GM12878 (cell line): ENCODE results near the gene HSP90AB1. TPM values are rescaled to one million over a fixed set of nuclear protein-coding genes. Genes with fewer than 3 reads are reported as not detected.
A peak's percentile ranks its signal among the peaks of the same experiment; 100 is the strongest.

ENCODE experiments used
- ATF2 ChIP-seq: IDR thresholded peaks from 2 replicates; pipeline ENCODE4 v1.6.1; 2012; ENCODE audit warnings: low read length, inconsistent platforms
- BRCA1 ChIP-seq: IDR thresholded peaks from 2 replicates; pipeline ENCODE4 v1.6.1; 2011; ENCODE audit warnings: low read depth, low read length, improper control_type of control experiment
- DPF2 ChIP-seq: fragments of 450-650 bp; IDR thresholded peaks from 2 replicates; pipeline ENCODE4 v1.6.1; 2017; ENCODE audit warnings: mild to moderate bottlenecking
- EGR1 ChIP-seq, 2 experiments: IDR thresholded peaks; 1 replicate in 1 of 2; 2 replicates in 1 of 2; pipeline ENCODE4 v1.6.1; 2011 to 2012; ENCODE audit warnings: low read depth in 2 of 2, low read length in 2 of 2, borderline replicate concordance in 1 of 2, mild to moderate bottlenecking in 1 of 2, moderate library complexity in 1 of 2
- ETV6 ChIP-seq, 2 experiments: fragments of 450-650 bp in 1 of 2; IDR thresholded peaks in 1 of 2; conservative IDR thresholded peaks in 1 of 2; 2 replicates each; pipeline ENCODE4 v1.6.1; 2014; ENCODE audit warnings: antibody characterized with exemption in 1 of 2, borderline replicate concordance in 1 of 2, low read depth in 1 of 2, mild to moderate bottlenecking in 1 of 2, moderate library complexity in 1 of 2
- LARP7 ChIP-seq: fragments of 450-650 bp; IDR thresholded peaks from 2 replicates; pipeline ENCODE4 v1.6.1; 2017; ENCODE audit warnings: mild to moderate bottlenecking
- MEF2B ChIP-seq: fragments of 450-650 bp; IDR thresholded peaks from 2 replicates; pipeline ENCODE4 v1.6.1; 2018; ENCODE audit warnings: mild to moderate bottlenecking, moderate library complexity; ENCODE audit not compliant: partially characterized antibody, poor library complexity, severe bottlenecking
- MXI1 ChIP-seq: fragments of 150-350 bp; IDR thresholded peaks from 2 replicates; pipeline ENCODE4 v1.6.1; 2011; ENCODE audit warnings: low read depth, mild to moderate bottlenecking, inconsistent platforms, low read length, improper control_type of control experiment
- NFIC ChIP-seq: IDR thresholded peaks from 2 replicates; pipeline ENCODE4 v1.6.1; 2012; ENCODE audit warnings: low read depth, mild to moderate bottlenecking, inconsistent platforms, low read length, moderate library complexity
- NKRF ChIP-seq: fragments of 450-650 bp; conservative IDR thresholded peaks from 2 replicates; pipeline ENCODE4 v1.6.1; 2017; ENCODE audit warnings: mild to moderate bottlenecking, moderate library complexity
- NR2C1 ChIP-seq: fragments of 450-650 bp; IDR thresholded peaks from 2 replicates; pipeline ENCODE4 v1.6.1; 2017; ENCODE audit warnings: antibody characterized with exemption, mild to moderate bottlenecking, moderate library complexity
- PAX8 ChIP-seq: fragments of 450-650 bp; IDR thresholded peaks from 2 replicates; pipeline ENCODE4 v1.6.1; 2017; ENCODE audit warnings: mild to moderate bottlenecking, moderate library complexity
- POU2F2 ChIP-seq: IDR thresholded peaks from 3 replicates; pipeline ENCODE4 v1.6.1; 2011; ENCODE audit warnings: low read depth, mild to moderate bottlenecking, low read length, borderline replicate concordance
- RB1 ChIP-seq: fragments of 450-650 bp; formaldehyde crosslinking; IDR thresholded peaks from 2 replicates; pipeline ENCODE4 v1.6.1; 2017; ENCODE audit warnings: mild to moderate bottlenecking, borderline replicate concordance
- RCOR1 ChIP-seq: conservative IDR thresholded peaks from 2 replicates; pipeline ENCODE4 v1.6.1; 2012; ENCODE audit warnings: low read depth, low read length, improper control_type of control experiment
- RUNX3 ChIP-seq: IDR thresholded peaks from 2 replicates; pipeline ENCODE4 v1.6.1; 2012; ENCODE audit warnings: low read length, inconsistent platforms
- SPI1 ChIP-seq: IDR thresholded peaks from 2 replicates; pipeline ENCODE4 v1.6.1; 2011; ENCODE audit warnings: low read depth, mild to moderate bottlenecking, low read length, moderate library complexity, borderline replicate concordance; ENCODE audit not compliant: insufficient read depth
- TCF7 ChIP-seq: IDR thresholded peaks from 2 replicates; pipeline ENCODE4 v1.6.1; 2014; ENCODE audit warnings: antibody characterized with exemption, borderline replicate concordance
- ZNF384 ChIP-seq: IDR thresholded peaks from 2 replicates; pipeline ENCODE4 v1.6.1; 2012; ENCODE audit warnings: low read depth, mild to moderate bottlenecking, low read length, improper control_type of control experiment, borderline replicate concordance
- ZNF687 ChIP-seq: fragments of 450-650 bp; IDR thresholded peaks from 2 replicates; pipeline ENCODE4 v1.6.1; 2017; ENCODE audit warnings: mild to moderate bottlenecking, moderate library complexity
- polyA plus RNA-seq, 11 experiments: library from polyadenylated mRNA; depleted of rRNA in 4 of 11; unstranded in 6 of 11; stranded (reverse) in 5 of 11; fragments of >200 nt; fragmentation: Nextera tagmentation in 4 of 11; fragmentation: Illumina TruSeq in 1 of 11; extraction: Ambion mirVana in 4 of 11; extraction: Trizol in 1 of 11; gene quantifications; 1 replicate in 1 of 11; 2 replicates in 10 of 11; pipeline versions ENCODE4 v1.2.1 to v1.2.3, GENCODE V29; 2011 to 2016; ENCODE audit warnings: inconsistent platforms in 2 of 11, missing spikeins in 2 of 11, low read depth in 1 of 11
- total RNA-seq, 4 experiments: library from RNA; depleted of rRNA in 3 of 4; stranded (reverse); fragments of >200 nt in 3 of 4; fragmentation: Illumina TruSeq in 1 of 4; extraction: Trizol in 1 of 4; gene quantifications; 2 replicates each; pipeline versions ENCODE4 v1.2.1 to v1.2.3, GENCODE V29; 2013 to 2021

Gene HSP90AB1
- total and polyA plus RNA-seq, 10 of the 15 experiments (the other 5 are each of a cell fraction or from before 2014, with no cell fraction given) = 988 to 1,682 (median 1,146) TPM

- TF ChIP-seq ETV6 (conservative IDR thresholded peaks at IDR 0.05 in 1 of 2, IDR thresholded peaks at IDR 0.05 in 1 of 2; ENCODE audit: borderline replicate concordance in 1 of 2, low read depth in 1 of 2) = peak in 1 of 2 experiments; percentile 80; a peak in 1 of 4 replicates
- TF ChIP-seq EGR1 (IDR thresholded peaks at IDR 0.05; ENCODE audit: borderline replicate concordance in 1 of 2, low read depth in 2 of 2, low read length in 2 of 2) = peak in 1 of 2 experiments; percentile 11; a peak in 1 of 3 replicates
- no peak for TF ChIP-seq NFIC
- no peak for TF ChIP-seq ATF2
- TF ChIP-seq RCOR1 = no peak
- no peak for TF ChIP-seq PAX8
- TF ChIP-seq MXI1 = peak; percentile 79
- peak; percentile 41; the same call in 1 of the 2 replicates for TF ChIP-seq LARP7
- TF ChIP-seq ZNF384 = no peak
- TF ChIP-seq RB1 = 0 out of 2 replicates have a peak, but pooled peaks have one; percentile 23
- peak; percentile 99 for TF ChIP-seq SPI1
- no peak for TF ChIP-seq BRCA1
- no peak for TF ChIP-seq DPF2
- TF ChIP-seq POU2F2 = no peak; the same call in 2 of the 3 replicates
- TF ChIP-seq NKRF = peak; percentile 41; the same call in 1 of the 2 replicates
- TF ChIP-seq NR2C1 = no peak
- peak; percentile 2 for TF ChIP-seq MEF2B
- no peak; the same call in 1 of the 2 replicates for TF ChIP-seq ZNF687
- TF ChIP-seq TCF7 = no peak
- TF ChIP-seq RUNX3 = no peak
These were observed 17.5 kb downstream of the HSP90AB1 start (continued) for GRCh38 chr6:44264154-44265006.
